Ishikawa (cell line): ENCODE results near the gene CCM2.

ENCODE experiments used
- CEBPB ChIP-seq: IDR thresholded peaks from 2 replicates; pipeline ENCODE4 v1.6.1; 2012
- CREB1 ChIP-seq: IDR thresholded peaks from 2 replicates; pipeline ENCODE4 v1.6.1; 2012; ENCODE audit warnings: low read depth
- EGR1 ChIP-seq: IDR thresholded peaks from 2 replicates; pipeline ENCODE4 v1.6.1; 2012
- EP300 ChIP-seq: IDR thresholded peaks from 2 replicates; pipeline ENCODE4 v1.6.1; 2012; ENCODE audit warnings: borderline replicate concordance
- NFIC ChIP-seq: IDR thresholded peaks from 2 replicates; pipeline ENCODE4 v1.6.1; 2012
- RAD21 ChIP-seq: IDR thresholded peaks from 2 replicates; pipeline ENCODE4 v1.6.1; 2012; ENCODE audit warnings: low read depth
- TAF1 ChIP-seq: IDR thresholded peaks from 2 replicates; pipeline ENCODE4 v1.6.1; 2012; ENCODE audit warnings: low read depth, mild to moderate bottlenecking
- TCF12 ChIP-seq: IDR thresholded peaks from 2 replicates; pipeline ENCODE4 v1.6.1; 2012; ENCODE audit warnings: low read depth
- YY1 ChIP-seq: IDR thresholded peaks from 2 replicates; pipeline ENCODE4 v1.6.1; 2012; ENCODE audit warnings: low read depth
- TF ChIP-seq, protein P1 (sequence below): IDR thresholded peaks from 2 replicates; pipeline ENCODE4 v1.6.1; 2012
- TF ChIP-seq, protein P2 (sequence below): IDR thresholded peaks from 2 replicates; pipeline ENCODE4 v1.6.1; 2012; ENCODE audit warnings: low read depth, mild to moderate bottlenecking
- TF ChIP-seq, protein P3 (sequence below): IDR thresholded peaks from 2 replicates; pipeline ENCODE4 v1.6.1; 2012

DNA sequence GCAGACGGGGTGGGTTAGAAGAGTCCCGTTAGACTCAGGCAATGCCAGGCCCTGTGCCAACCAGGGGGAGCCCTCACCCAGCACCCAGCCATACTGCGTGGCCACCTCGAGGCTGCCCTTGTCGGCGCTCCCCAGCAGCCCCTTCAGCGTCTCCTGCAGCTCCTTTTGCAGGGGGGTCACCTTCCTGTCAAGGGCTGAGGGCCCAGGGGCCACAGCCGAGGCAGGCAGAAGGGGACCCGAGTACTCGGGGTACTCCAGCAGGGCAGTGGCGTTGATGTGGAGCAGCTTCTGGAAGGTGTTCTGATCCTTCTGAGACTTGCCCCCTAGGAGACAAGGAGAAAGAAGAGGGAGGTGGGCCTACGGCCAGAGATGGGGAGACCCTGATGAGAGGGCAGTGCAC, 101.7 kb downstream of the CCM2 start:
- no peak for TF ChIP-seq CREB1
- TF ChIP-seq EP300 = no peak
- TF ChIP-seq RAD21 = no peak
- TF ChIP-seq TAF1 = no peak
- TF ChIP-seq, protein P1, sequence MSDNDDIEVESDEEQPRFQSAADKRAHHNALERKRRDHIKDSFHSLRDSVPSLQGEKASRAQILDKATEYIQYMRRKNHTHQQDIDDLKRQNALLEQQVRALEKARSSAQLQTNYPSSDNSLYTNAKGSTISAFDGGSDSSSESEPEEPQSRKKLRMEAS = no peak
- TF ChIP-seq YY1 = no peak
- no peak for TF ChIP-seq EGR1
- no peak for TF ChIP-seq CEBPB
- TF ChIP-seq, protein P2, sequence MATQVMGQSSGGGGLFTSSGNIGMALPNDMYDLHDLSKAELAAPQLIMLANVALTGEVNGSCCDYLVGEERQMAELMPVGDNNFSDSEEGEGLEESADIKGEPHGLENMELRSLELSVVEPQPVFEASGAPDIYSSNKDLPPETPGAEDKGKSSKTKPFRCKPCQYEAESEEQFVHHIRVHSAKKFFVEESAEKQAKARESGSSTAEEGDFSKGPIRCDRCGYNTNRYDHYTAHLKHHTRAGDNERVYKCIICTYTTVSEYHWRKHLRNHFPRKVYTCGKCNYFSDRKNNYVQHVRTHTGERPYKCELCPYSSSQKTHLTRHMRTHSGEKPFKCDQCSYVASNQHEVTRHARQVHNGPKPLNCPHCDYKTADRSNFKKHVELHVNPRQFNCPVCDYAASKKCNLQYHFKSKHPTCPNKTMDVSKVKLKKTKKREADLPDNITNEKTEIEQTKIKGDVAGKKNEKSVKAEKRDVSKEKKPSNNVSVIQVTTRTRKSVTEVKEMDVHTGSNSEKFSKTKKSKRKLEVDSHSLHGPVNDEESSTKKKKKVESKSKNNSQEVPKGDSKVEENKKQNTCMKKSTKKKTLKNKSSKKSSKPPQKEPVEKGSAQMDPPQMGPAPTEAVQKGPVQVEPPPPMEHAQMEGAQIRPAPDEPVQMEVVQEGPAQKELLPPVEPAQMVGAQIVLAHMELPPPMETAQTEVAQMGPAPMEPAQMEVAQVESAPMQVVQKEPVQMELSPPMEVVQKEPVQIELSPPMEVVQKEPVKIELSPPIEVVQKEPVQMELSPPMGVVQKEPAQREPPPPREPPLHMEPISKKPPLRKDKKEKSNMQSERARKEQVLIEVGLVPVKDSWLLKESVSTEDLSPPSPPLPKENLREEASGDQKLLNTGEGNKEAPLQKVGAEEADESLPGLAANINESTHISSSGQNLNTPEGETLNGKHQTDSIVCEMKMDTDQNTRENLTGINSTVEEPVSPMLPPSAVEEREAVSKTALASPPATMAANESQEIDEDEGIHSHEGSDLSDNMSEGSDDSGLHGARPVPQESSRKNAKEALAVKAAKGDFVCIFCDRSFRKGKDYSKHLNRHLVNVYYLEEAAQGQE = no peak
- TF ChIP-seq NFIC = no peak
- no peak for TF ChIP-seq TCF12
- TF ChIP-seq, protein P3, sequence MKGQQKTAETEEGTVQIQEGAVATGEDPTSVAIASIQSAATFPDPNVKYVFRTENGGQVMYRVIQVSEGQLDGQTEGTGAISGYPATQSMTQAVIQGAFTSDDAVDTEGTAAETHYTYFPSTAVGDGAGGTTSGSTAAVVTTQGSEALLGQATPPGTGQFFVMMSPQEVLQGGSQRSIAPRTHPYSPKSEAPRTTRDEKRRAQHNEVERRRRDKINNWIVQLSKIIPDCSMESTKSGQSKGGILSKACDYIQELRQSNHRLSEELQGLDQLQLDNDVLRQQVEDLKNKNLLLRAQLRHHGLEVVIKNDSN = no peak
